H1 (cell line): ENCODE results near the gene SHPK. TPM values are rescaled to one million over a fixed set of nuclear protein-coding genes. Genes with fewer than 3 reads are reported as not detected.

Experiments
- CREB1 ChIP-seq: IDR thresholded peaks from 2 replicates; pipeline ENCODE4 v1.6.1; 2012; ENCODE audit warnings: inconsistent platforms
- E2F6 ChIP-seq: IDR thresholded peaks from 2 replicates; pipeline ENCODE4 v1.6.1; 2012; ENCODE audit warnings: inconsistent platforms
- EP300 ChIP-seq, 2 experiments: IDR thresholded peaks; 1 replicate in 1 of 2; 2 replicates in 1 of 2; pipeline ENCODE4 v1.6.1; 2011 to 2012; ENCODE audit warnings: low read depth in 2 of 2, low read length in 2 of 2, mild to moderate bottlenecking in 2 of 2, borderline replicate concordance in 1 of 2, inconsistent platforms in 1 of 2, moderate library complexity in 1 of 2
- HDAC2 ChIP-seq, 2 experiments: fragments of 300-600 bp in 1 of 2; sonication (generic) in 1 of 2; IDR thresholded peaks; 2 replicates each; pipeline ENCODE4 v1.6.1; 2011 to 2012; ENCODE audit warnings: low read depth in 2 of 2, low read length in 2 of 2, mild to moderate bottlenecking in 2 of 2, moderate library complexity in 2 of 2, borderline replicate concordance in 1 of 2, inconsistent platforms in 1 of 2
- JUND ChIP-seq: IDR thresholded peaks from 2 replicates; pipeline ENCODE4 v1.6.1; 2011; ENCODE audit warnings: mild to moderate bottlenecking, improper control_type of control experiment, low read length
- KDM5A ChIP-seq: fragments of 200-600 bp; IDR thresholded peaks from 2 replicates; pipeline ENCODE4 v1.7.1; 2012; ENCODE audit warnings: mild to moderate bottlenecking, low read length, inconsistent platforms, mixed read lengths
- NANOG ChIP-seq: IDR thresholded peaks from 2 replicates; pipeline ENCODE4 v1.6.1; 2011; ENCODE audit warnings: low read length, low read depth, mild to moderate bottlenecking, inconsistent platforms; ENCODE audit not compliant: insufficient read depth, poor library complexity, severe bottlenecking
- RBBP5 ChIP-seq: IDR thresholded peaks from 2 replicates; pipeline ENCODE4 v1.7.1; 2012; ENCODE audit warnings: low read depth, mild to moderate bottlenecking, inconsistent platforms, low read length, moderate library complexity, borderline replicate concordance
- RXRA ChIP-seq: IDR thresholded peaks from 2 replicates; pipeline ENCODE4 v1.6.1; 2011; ENCODE audit warnings: low read depth, mild to moderate bottlenecking, low read length, moderate library complexity; ENCODE audit not compliant: insufficient read depth
- polyA plus RNA-seq, 7 experiments: library from polyadenylated mRNA; depleted of rRNA in 3 of 7; stranded (reverse) in 5 of 7; unstranded in 2 of 7; fragments of >200 nt in 5 of 7; fragments of 200-250 nt in 2 of 7; gene quantifications; 1 replicate in 5 of 7; 2 replicates in 1 of 7; 4 replicates in 1 of 7; pipeline versions ENCODE4 v1.2.1 to v1.2.3, GENCODE V29; 2011 to 2013; ENCODE audit warnings: missing spikeins in 2 of 7, mixed read lengths in 2 of 7
- total RNA-seq: library from RNA; stranded (reverse); fragmentation: NEBNext Ultra II Directional; extraction: Animal tissue kit (Norgen Biotek cat#: 25700); gene quantifications from 2 replicates; pipeline ENCODE4 v1.2.1, GENCODE V29; 2021

SHPK gene
- total and polyA plus RNA-seq, 2 of the 8 experiments (the other 6 are each of a cell fraction or from before 2014, with no cell fraction given): 28.6 to 36.7 TPM

GRCh38 chr17:3678821-3679530 is 42.9 kb upstream of the SHPK start (continued):
- TF ChIP-seq E2F6 (no peak), NANOG (no peak), RBBP5 (no peak), KDM5A (no peak), HDAC2 (IDR thresholded peaks at IDR 0.05; ENCODE audit: borderline replicate concordance in 1 of 2, low read depth in 2 of 2, low read length in 2 of 2) (no peak), CREB1 (no peak), JUND (no peak), RXRA (no peak), EP300 (IDR thresholded peaks at IDR 0.05; ENCODE audit: borderline replicate concordance in 1 of 2, low read depth in 2 of 2, low read length in 2 of 2) (no peak)
- TF ChIP-seq, all 59 proteins: peak for 0
